KMS-11 (cell line): ENCODE measurements around the gene PIH1D1.

Experiments used
- H2AFZ ChIP-seq: fragments of 200-600 bp; sonication (generic); 2 replicates; pipeline ENCODE4 v1.6.1; 2016; ENCODE audit warnings: antibody characterized with exemption, mixed run types, low read depth
- H3K27ac ChIP-seq: fragments of 200-600 bp; sonication (generic); 2 replicates; pipeline ENCODE4 v1.6.1; 2016; ENCODE audit warnings: mild to moderate bottlenecking, mixed run types
- H3K27me3 ChIP-seq: fragments of 200-600 bp; sonication (generic); 2 replicates; pipeline ENCODE4 v1.6.1; 2017; ENCODE audit warnings: mild to moderate bottlenecking, low read depth, mixed run types, moderate library complexity; ENCODE audit not compliant: insufficient read depth
- H3K36me3 ChIP-seq: fragments of 200-600 bp; sonication (generic); 2 replicates; pipeline ENCODE4 v1.6.1; 2017; ENCODE audit warnings: mild to moderate bottlenecking, mixed run types; ENCODE audit not compliant: insufficient read depth
- H3K4me1 ChIP-seq: fragments of 200-600 bp; sonication (generic); 2 replicates; pipeline ENCODE4 v1.6.1; 2016; ENCODE audit warnings: mild to moderate bottlenecking, low read depth, mixed run types; ENCODE audit not compliant: poor library complexity, severe bottlenecking
- H3K4me2 ChIP-seq: fragments of 200-600 bp; sonication (generic); 2 replicates; pipeline ENCODE4 v1.7.0; 2016; ENCODE audit warnings: mild to moderate bottlenecking, mixed run types
- H3K4me3 ChIP-seq: fragments of 200-600 bp; sonication (generic); IDR thresholded peaks from 2 replicates; pipeline ENCODE4 v1.6.1; 2017; ENCODE audit warnings: low read depth, low read length, mixed read lengths; ENCODE audit not compliant: insufficient read depth
- H3K79me2 ChIP-seq: fragments of 200-600 bp; sonication (generic); 2 replicates; pipeline ENCODE4 v1.6.1; 2016; ENCODE audit warnings: low read depth, mixed run types; ENCODE audit not compliant: insufficient read depth
- H3K9ac ChIP-seq: fragments of 200-600 bp; sonication (generic); 2 replicates; pipeline ENCODE4 v1.6.1; 2016; ENCODE audit warnings: mild to moderate bottlenecking, mixed run types
- H4K20me1 ChIP-seq: fragments of 200-600 bp; sonication (generic); 2 replicates; pipeline ENCODE4 v1.6.1; 2016; ENCODE audit warnings: mild to moderate bottlenecking, mixed run types; ENCODE audit not compliant: insufficient read depth
- TF ChIP-seq, protein P1 (sequence below): fragments of 200-600 bp; sonication (generic); conservative IDR thresholded peaks from 2 replicates; pipeline ENCODE4 v1.6.1; 2017; ENCODE audit warnings: low read depth, mild to moderate bottlenecking, antibody characterized with exemption, low read length, moderate library complexity, mixed read lengths

Gene PIH1D1

DNA sequence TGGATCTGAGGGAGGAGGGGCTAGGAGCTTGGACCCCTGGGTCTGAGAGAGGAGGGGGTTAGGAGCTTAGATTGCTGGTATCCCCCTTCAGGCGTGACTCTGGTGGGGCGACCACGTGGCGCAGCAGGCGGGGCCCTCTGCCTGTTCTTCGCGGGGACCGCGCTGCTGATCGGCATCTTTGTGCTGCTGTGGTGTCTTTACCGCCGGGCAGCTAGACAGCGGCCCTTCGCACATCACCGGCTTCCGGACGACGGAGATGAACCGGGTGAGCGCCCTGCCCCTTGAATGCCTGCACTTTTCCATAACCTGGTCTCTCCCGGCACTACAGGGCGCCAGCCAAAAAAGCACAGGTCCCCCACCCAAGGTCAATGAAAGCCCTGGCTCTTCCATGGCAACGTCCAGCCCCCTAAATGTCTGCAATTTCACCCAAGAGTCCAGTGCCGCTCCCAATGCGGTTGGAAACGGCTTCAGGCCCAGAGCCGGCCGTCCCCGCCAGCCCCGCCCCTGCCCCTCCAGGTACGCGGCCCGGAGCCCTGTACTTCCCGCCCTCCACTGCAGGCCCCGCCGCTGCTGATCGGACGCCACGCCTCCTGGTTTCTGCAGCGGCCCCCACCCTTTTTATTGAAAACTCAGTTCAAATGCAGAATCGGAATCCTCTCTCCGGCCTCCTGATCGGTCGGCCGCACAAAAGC, 23.6 kb downstream of the PIH1D1 start:
- Histone ChIP-seq H3K4me1 (peaks cover 10% of the 10 kb centered on the region), H3K4me2 (no peak overlapping the region), H2AFZ (no peak overlapping the region), H3K36me3 (no peaks in the 10 kb centered on the region), H3K27ac (no peak overlapping the region), H4K20me1 (no peaks in the 10 kb centered on the region), H3K27me3 (peaks cover 92% of the 10 kb centered on the region), H3K4me3 (no peak overlapping the region), H3K79me2 (no peaks in the 10 kb centered on the region), H3K9ac (no peak overlapping the region)
- TF ChIP-seq, protein P1, sequence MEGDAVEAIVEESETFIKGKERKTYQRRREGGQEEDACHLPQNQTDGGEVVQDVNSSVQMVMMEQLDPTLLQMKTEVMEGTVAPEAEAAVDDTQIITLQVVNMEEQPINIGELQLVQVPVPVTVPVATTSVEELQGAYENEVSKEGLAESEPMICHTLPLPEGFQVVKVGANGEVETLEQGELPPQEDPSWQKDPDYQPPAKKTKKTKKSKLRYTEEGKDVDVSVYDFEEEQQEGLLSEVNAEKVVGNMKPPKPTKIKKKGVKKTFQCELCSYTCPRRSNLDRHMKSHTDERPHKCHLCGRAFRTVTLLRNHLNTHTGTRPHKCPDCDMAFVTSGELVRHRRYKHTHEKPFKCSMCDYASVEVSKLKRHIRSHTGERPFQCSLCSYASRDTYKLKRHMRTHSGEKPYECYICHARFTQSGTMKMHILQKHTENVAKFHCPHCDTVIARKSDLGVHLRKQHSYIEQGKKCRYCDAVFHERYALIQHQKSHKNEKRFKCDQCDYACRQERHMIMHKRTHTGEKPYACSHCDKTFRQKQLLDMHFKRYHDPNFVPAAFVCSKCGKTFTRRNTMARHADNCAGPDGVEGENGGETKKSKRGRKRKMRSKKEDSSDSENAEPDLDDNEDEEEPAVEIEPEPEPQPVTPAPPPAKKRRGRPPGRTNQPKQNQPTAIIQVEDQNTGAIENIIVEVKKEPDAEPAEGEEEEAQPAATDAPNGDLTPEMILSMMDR, result no peak

DNA sequence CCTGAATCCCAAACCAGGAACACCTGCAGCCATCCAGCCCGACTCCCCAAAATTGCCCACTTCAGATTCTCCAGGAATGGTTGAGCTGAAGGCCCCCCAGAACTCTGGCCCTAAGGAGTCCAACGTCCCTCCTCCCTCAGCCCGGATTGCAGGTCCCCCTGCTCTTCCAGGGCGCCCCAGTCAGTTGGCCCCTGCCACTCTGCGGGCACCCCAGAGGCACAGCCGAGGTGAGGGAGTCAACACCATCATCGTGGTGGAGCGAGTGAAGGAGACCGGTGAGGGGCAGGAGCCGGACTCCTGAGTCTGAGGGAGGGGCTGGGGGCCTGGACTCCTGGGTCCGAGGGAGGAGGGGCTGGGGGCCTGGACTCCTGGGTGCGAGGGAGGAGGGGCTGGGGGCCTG, 24.3 kb downstream of the PIH1D1 start:
- no peak overlapping the region for H2AFZ ChIP-seq
- H3K4me2 ChIP-seq, result no peak overlapping the region
- H3K79me2 ChIP-seq, result no peaks in the 10 kb centered on the region
- TF ChIP-seq, protein P1, result no peak
- no peak overlapping the region for H3K9ac ChIP-seq
- H3K4me3 ChIP-seq, result no peak overlapping the region
- no peaks in the 10 kb centered on the region for H4K20me1 ChIP-seq
- H3K36me3 ChIP-seq, result no peaks in the 10 kb centered on the region
- H3K27me3 ChIP-seq, result peaks cover 92% of the 10 kb centered on the region
- H3K27ac ChIP-seq, result no peak overlapping the region
- peaks cover 10% of the 10 kb centered on the region for H3K4me1 ChIP-seq

DNA sequence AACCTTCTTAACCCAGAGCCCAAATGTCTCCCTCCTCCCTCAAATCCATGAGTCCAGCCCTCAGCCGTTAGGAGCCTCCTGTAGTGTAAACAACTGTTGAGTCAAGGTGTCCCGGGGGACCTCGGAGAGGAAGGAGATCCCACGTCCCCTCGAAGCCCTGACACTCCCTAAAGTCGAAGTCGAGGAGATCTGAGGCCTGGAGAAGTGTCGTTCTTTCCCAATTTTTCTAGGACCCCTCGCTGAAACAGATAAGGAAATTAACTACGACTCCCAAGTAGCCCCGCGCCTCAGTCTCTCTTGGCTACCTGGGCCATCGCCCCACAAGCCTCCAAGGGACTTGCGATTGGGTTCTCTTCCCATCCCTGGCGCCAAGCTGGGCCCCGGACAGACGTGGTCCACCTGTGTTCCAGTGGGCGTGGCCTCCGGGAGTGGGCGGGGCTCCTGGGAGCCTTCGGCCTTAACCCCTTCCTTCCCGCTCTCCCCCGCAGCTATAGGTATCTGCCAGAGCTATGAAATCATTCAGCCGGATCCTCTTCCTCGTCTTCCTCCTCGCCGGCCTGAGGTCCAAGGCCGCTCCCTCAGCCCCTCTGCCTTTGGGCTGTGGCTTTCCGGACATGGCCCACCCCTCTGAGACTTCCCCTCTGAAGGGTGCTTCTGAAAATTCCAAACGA, 25.6 kb downstream of the PIH1D1 start:
- TF ChIP-seq, protein P1, result no peak
- H3K9ac ChIP-seq, result no peak overlapping the region
- H2AFZ ChIP-seq, result no peak overlapping the region
- H3K36me3 ChIP-seq, result no peaks in the 10 kb centered on the region
- no peaks in the 10 kb centered on the region for H3K79me2 ChIP-seq
- no peak overlapping the region for H3K4me3 ChIP-seq
- H3K4me1 ChIP-seq, result peaks cover 10% of the 10 kb centered on the region
- no peak overlapping the region for H3K27ac ChIP-seq
- H3K4me2 ChIP-seq, result no peak overlapping the region
- no peaks in the 10 kb centered on the region for H4K20me1 ChIP-seq
- H3K27me3 ChIP-seq, result peaks cover 95% of the 10 kb centered on the region

DNA sequence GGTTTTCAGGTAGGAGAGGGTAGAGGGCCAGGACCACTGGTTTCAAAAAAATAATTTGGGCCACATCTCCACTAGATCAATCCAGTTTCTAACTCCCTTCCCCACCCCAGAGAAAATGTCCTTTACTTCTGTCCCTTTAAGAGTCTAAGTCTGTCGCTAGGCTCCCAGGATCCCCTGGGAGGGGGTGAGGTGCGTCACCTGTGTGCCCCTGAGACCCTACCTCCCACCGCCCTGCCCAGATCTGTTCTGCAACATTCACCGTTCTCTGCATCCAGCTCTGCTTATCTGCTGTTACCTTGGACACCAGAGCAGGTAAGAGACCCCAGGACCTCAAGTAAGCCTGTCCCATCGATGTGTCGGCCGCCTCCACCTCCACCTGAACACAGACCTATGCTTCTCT, 26.4 kb downstream of the PIH1D1 start, which contains the start of gene GFY:
GFY (plus strand) TSS at position 211 of the 400 bp plus-strand sequence. CDS start 1,043 bp downstream, outside the sequence.
- TF ChIP-seq, protein P1, result no peak
- no peaks in the 10 kb centered on the region for H3K36me3 ChIP-seq
- no peak within 1 kb of the TSS for H3K9ac ChIP-seq
- H4K20me1 ChIP-seq, result no peaks in the 10 kb centered on the region
- peaks cover 99% of the 10 kb centered on the region for H3K27me3 ChIP-seq
- H2AFZ ChIP-seq, result no peak within 1 kb of the TSS
- no peaks in the 10 kb centered on the region for H3K79me2 ChIP-seq
- H3K4me1 ChIP-seq, result peaks cover 9% of the 10 kb centered on the region
- H3K4me2 ChIP-seq, result no peak within 1 kb of the TSS
- H3K27ac ChIP-seq, result no peak within 1 kb of the TSS
- H3K4me3 ChIP-seq, result no peak within 1 kb of the TSS
